ENCODE data around the gene SLC17A7. TPM values are rescaled to one million over a fixed set of nuclear protein-coding genes. Genes with fewer than 3 reads are reported as not detected.
A peak's percentile ranks its signal among the peaks of the same experiment; 100 is the strongest.
"Not testable (repeated sequence)": the region's sequence is repeated elsewhere in the genome, so short reads cannot be mapped to it uniquely, and the experiment has no call there.

SLC17A7 gene
- total and polyA plus RNA-seq, 2 donors (not counting 1 experiment from before 2014, with no cell fraction given), result 0.08 to 0.33 TPM

DNA sequence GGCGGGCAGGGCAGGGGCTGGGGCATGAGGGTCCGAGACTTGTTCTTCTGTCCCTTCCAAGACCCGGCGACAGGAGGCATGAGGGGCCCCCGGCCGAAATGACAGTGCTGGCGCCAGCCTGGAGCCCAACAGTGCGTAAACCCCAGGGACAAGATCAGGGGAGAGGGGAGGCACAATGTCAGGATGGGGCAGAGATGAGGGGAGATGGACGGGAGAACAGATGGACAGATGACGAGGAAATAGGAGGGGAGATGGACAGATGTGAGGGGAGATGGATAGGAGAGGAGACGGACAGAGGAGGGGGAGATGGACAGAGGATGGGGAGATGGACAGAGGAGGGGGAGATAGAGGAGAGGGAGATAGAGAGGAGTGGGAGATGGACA is 33.2 kb upstream of the SLC17A7 start:
- TF ChIP-seq CTCF (conservative IDR thresholded peaks at IDR 0.05 in 1 of 2, IDR thresholded peaks at IDR 0.05 in 1 of 2; ENCODE audit: low read depth in 1 of 2, low read length in 2 of 2), result no peak
- TF ChIP-seq EZH2 (IDR thresholded peaks at IDR 0.05; ENCODE audit: low read length, missing control alignments), result no peak
- H3K4me3 ChIP-seq (replicated peaks in 1 of 4; ENCODE audit: control extremely low read depth in 1 of 4, insufficient read depth in 1 of 4, low read depth in 3 of 4, low read length in 4 of 4), result peak overlapping the region; percentile 62 to 76 (median 74)
- H4K20me1 ChIP-seq (ENCODE audit: control insufficient read depth, extremely low read depth, insufficient read depth, low read length), result no peaks in the 10 kb centered on the region
- H3K27me3 ChIP-seq (ENCODE audit: control insufficient read depth, insufficient read depth, low read length), result no peaks in the 10 kb centered on the region
- peak overlapping the region; percentile 57 for H3K27ac ChIP-seq (ENCODE audit: insufficient read depth, low read length)
- no peaks in the 10 kb centered on the region for H3K4me1 ChIP-seq (ENCODE audit: control insufficient read depth, extremely low read depth, insufficient read depth, low read length)
- peak overlapping the region; percentile 76 for H2AFZ ChIP-seq (ENCODE audit: low read length)
- no peak for DNase-seq (ENCODE audit: low read depth in 2 of 2)
- no peaks in the 10 kb centered on the region for H3K79me2 ChIP-seq (ENCODE audit: control insufficient read depth, insufficient read depth, low read length)
- peak overlapping the region; percentile 99 for H3K4me2 ChIP-seq (ENCODE audit: extremely low read depth, insufficient read depth, low read length)
- H3K9ac ChIP-seq (ENCODE audit: insufficient read depth, low read length), result peak overlapping the region; percentile 67
- H3K36me3 ChIP-seq (ENCODE audit: control insufficient read depth, insufficient read depth, low read length), result no peaks in the 10 kb centered on the region
- no peaks in the 10 kb centered on the region for H3K9me3 ChIP-seq (ENCODE audit: control insufficient read depth, insufficient read depth, low read depth, low read length)

GRCh38 chr19:49473868-49474541 is 32.7 kb upstream of the SLC17A7 start, which contains the start of gene FLT3LG:
TSS of gene FLT3LG (plus strand) at chr19:49474215. CDS start at chr19:49474640, 425 bp downstream.
- H3K9ac ChIP-seq (ENCODE audit: insufficient read depth, low read length), result peak within 1 kb of the TSS; percentile 67
- TF ChIP-seq EZH2 (IDR thresholded peaks at IDR 0.05; ENCODE audit: low read length, missing control alignments) (no peak), CTCF (conservative IDR thresholded peaks at IDR 0.05 in 1 of 2, IDR thresholded peaks at IDR 0.05 in 1 of 2; ENCODE audit: low read depth in 1 of 2, low read length in 2 of 2) (peak; percentile 78 to 91)
- no peaks in the 10 kb centered on the region for H3K27me3 ChIP-seq (ENCODE audit: control insufficient read depth, insufficient read depth, low read length)
- peak within 1 kb of the TSS; percentile 99 for H3K4me2 ChIP-seq (ENCODE audit: extremely low read depth, insufficient read depth, low read length)
- H3K9me3 ChIP-seq (ENCODE audit: control insufficient read depth, insufficient read depth, low read depth, low read length), result no peaks in the 10 kb centered on the region
- H3K79me2 ChIP-seq (ENCODE audit: control insufficient read depth, insufficient read depth, low read length), result no peaks in the 10 kb centered on the region
- peak; percentile 53 to 78 for DNase-seq (ENCODE audit: low read depth in 2 of 2)
- H3K4me1 ChIP-seq (ENCODE audit: control insufficient read depth, extremely low read depth, insufficient read depth, low read length), result no peaks in the 10 kb centered on the region
- H3K27ac ChIP-seq (ENCODE audit: insufficient read depth, low read length), result peak within 1 kb of the TSS; percentile 57
- H4K20me1 ChIP-seq (ENCODE audit: control insufficient read depth, extremely low read depth, insufficient read depth, low read length), result no peaks in the 10 kb centered on the region
- peak within 1 kb of the TSS; percentile 62 to 76 (median 74) for H3K4me3 ChIP-seq (replicated peaks in 1 of 4; ENCODE audit: control extremely low read depth in 1 of 4, insufficient read depth in 1 of 4, low read depth in 3 of 4, low read length in 4 of 4)
- H2AFZ ChIP-seq (ENCODE audit: low read length), result peak within 1 kb of the TSS; percentile 90
- H3K36me3 ChIP-seq (ENCODE audit: control insufficient read depth, insufficient read depth, low read length), result no peaks in the 10 kb centered on the region

- peak overlapping the region; percentile 36 for H3K9ac ChIP-seq (ENCODE audit: insufficient read depth, low read length)
- H3K27ac ChIP-seq (ENCODE audit: insufficient read depth, low read length); H3K4me1 ChIP-seq (ENCODE audit: control insufficient read depth, extremely low read depth, insufficient read depth, low read length): not testable (repeated sequence)
Observed at GRCh38 chr19:49473501-49473867, 32.2 kb upstream of the SLC17A7 start.

More at GRCh38 chr19:49473501-49473867, 32.2 kb upstream of the SLC17A7 start:
- not testable (repeated sequence) for H3K36me3 ChIP-seq (ENCODE audit: control insufficient read depth, insufficient read depth, low read length); H3K27me3 ChIP-seq (ENCODE audit: control insufficient read depth, insufficient read depth, low read length); H3K79me2 ChIP-seq (ENCODE audit: control insufficient read depth, insufficient read depth, low read length); DNase-seq (ENCODE audit: low read depth in 2 of 2); H4K20me1 ChIP-seq (ENCODE audit: control insufficient read depth, extremely low read depth, insufficient read depth, low read length); H3K9me3 ChIP-seq (ENCODE audit: control insufficient read depth, insufficient read depth, low read depth, low read length)
- Histone ChIP-seq H3K4me2 (ENCODE audit: extremely low read depth, insufficient read depth, low read length) (peak overlapping the region; percentile 95), H3K4me3 (replicated peaks in 1 of 4; ENCODE audit: control extremely low read depth in 1 of 4, insufficient read depth in 1 of 4, low read depth in 3 of 4, low read length in 4 of 4) (peak overlapping the region; percentile 62 to 76 (median 74)), H2AFZ (ENCODE audit: low read length) (peak overlapping the region; percentile 90)

All from fibroblast of lung (primary cell).